Mesendoderm (in vitro differentiated cells): ENCODE measurements around the gene AHI1.

Experiments used
- DNase-seq: peaks from one replicate; pipeline ENCODE4 v3.0.0; 2013
- H2AK5ac ChIP-seq: 2 replicates; pipeline ENCODE4 v1.6.1; 2013; ENCODE audit warnings: low read length, inconsistent platforms
- H2BK120ac ChIP-seq: 2 replicates; pipeline ENCODE4 v1.6.1; 2013; ENCODE audit warnings: low read depth, mild to moderate bottlenecking, low read length, moderate library complexity, mixed read lengths
- H2BK15ac ChIP-seq: replicated peaks from 2 replicates; pipeline ENCODE4 v1.6.1; 2013; ENCODE audit warnings: low read depth, mild to moderate bottlenecking, moderate library complexity
- H2BK5ac ChIP-seq: 2 replicates; pipeline ENCODE4 v1.6.1; 2013; ENCODE audit warnings: low read length, inconsistent platforms
- H3K18ac ChIP-seq: 2 replicates; pipeline ENCODE4 v1.6.1; 2013; ENCODE audit warnings: mild to moderate bottlenecking, low read length, mixed read lengths
- H3K23ac ChIP-seq: one replicate; pipeline ENCODE4 v1.6.1; 2013; ENCODE audit warnings: low read length
- H3K27ac ChIP-seq: 2 replicates; pipeline ENCODE4 v1.5.1; 2013; ENCODE audit warnings: low read depth, mild to moderate bottlenecking, inconsistent platforms, low read length, moderate library complexity
- H3K27me3 ChIP-seq: 2 replicates; pipeline ENCODE4 v1.6.1; 2013; ENCODE audit warnings: low read length, control low read depth, mild to moderate bottlenecking, inconsistent platforms; ENCODE audit not compliant: insufficient read depth, poor library complexity
- H3K36me3 ChIP-seq: 2 replicates; pipeline ENCODE4 v1.6.1; 2013; ENCODE audit warnings: low read length, inconsistent platforms; ENCODE audit not compliant: control insufficient read depth, insufficient read depth
- H3K4ac ChIP-seq: one replicate; pipeline ENCODE4 v1.6.1; 2013; ENCODE audit warnings: low read depth, mild to moderate bottlenecking, low read length, moderate library complexity
- H3K4me1 ChIP-seq: 2 replicates; pipeline ENCODE4 v1.6.1; 2013; ENCODE audit warnings: low read depth, low read length, inconsistent platforms; ENCODE audit not compliant: control insufficient read depth
- H3K4me2 ChIP-seq: 2 replicates; pipeline ENCODE4 v1.6.1; 2013; ENCODE audit warnings: low read length
- H3K4me3 ChIP-seq: 2 replicates; pipeline ENCODE4 v1.5.1; 2013; ENCODE audit warnings: mild to moderate bottlenecking, low read length
- H3K56ac ChIP-seq: one replicate; pipeline ENCODE4 v1.6.1; 2013; ENCODE audit warnings: low read length
- H3K79me1 ChIP-seq: 2 replicates; pipeline ENCODE4 v1.6.1; 2013; ENCODE audit warnings: low read length, inconsistent platforms
- H3K79me2 ChIP-seq: 2 replicates; pipeline ENCODE4 v1.6.1; 2013; ENCODE audit warnings: mild to moderate bottlenecking, low read length; ENCODE audit not compliant: control insufficient read depth, insufficient read depth
- H3K9ac ChIP-seq: 2 replicates; pipeline ENCODE4 v1.6.1; 2013; ENCODE audit warnings: low read length, inconsistent platforms
- H4K5ac ChIP-seq: one replicate; pipeline ENCODE4 v1.6.1; 2013; ENCODE audit warnings: low read length
- H4K8ac ChIP-seq: one replicate; pipeline ENCODE4 v1.6.1; 2013; ENCODE audit warnings: low read depth, mild to moderate bottlenecking, control low read depth, low read length, moderate library complexity
- whole genome bisulfite sequencing: extraction: QIAGEN DNeasy Blood & Tissue Kit; methylation state at CpG from one replicate; pipeline ENCODE4 v1.1.7; 2013; ENCODE audit warnings: low lambda C conversion rate, missing lambda C conversion rate; ENCODE audit not compliant: insufficient coverage; ENCODE audit errors: extremely low coverage; 5-methylcytosine and 5-hydroxymethylcytosine counted together

AHI1 gene

DNA sequence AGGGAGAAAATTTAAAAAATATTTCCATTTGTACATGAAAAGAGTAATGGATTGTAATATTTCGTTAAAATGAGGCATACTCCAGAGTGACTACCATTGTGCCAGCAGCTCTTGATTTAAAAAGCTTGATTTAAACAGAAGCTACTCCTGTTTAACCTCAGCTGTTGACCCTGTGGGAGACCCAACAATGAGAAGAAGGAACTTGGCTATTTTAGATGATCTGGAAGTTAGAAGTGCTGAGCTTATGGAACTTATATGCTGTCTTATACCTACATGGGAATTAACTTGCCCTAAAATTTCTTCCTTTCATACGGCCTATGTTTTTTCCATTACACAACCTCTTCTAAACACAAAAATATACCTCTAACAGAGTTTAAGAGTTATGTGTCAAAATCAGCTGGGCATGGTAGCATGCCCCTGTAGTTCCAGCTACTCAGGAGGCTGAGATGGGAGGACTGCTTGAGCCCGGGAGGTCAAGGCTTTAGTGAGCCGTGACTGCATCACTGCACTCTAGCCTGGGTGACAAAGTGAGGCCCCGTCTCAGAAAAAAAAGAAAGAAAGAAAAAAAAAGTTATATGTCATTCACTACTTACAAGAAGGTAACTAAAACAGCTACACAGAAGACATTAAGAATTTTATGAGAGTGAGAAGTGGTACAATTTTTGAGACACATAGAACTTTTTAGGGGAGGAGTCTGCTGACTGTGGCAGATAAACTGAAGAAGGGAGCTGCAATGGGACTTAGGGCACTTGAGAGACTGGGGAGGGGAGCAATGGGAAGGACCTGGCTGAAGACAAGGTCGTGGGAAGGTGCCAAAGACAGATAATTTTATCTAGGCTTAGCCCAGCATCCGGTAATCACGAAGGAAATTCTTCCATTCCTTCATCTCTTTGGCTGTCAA is 176.6 kb downstream of the AHI1 start:
- no peak overlapping the region for H3K23ac ChIP-seq
- WGBS: no CpG with 5 or more reads among the region's 8 CpGs
- no peaks in the 10 kb centered on the region for H3K27me3 ChIP-seq
- H3K4ac ChIP-seq: no peak overlapping the region
- peak; percentile 77 for DNase-seq
- no peak overlapping the region for H4K8ac ChIP-seq
- no peak overlapping the region for H2BK15ac ChIP-seq
- H2AK5ac ChIP-seq: no peak overlapping the region
- peak overlapping the region; percentile 61 for H2BK5ac ChIP-seq
- no peak overlapping the region for H3K9ac ChIP-seq
- no peak overlapping the region for H3K4me3 ChIP-seq
- H3K79me1 ChIP-seq: no peaks in the 10 kb centered on the region
- H3K18ac ChIP-seq: peak overlapping the region; percentile 45
- H3K4me1 ChIP-seq: peaks cover 2% of the 10 kb centered on the region
- no peaks in the 10 kb centered on the region for H3K36me3 ChIP-seq
- H3K79me2 ChIP-seq: no peaks in the 10 kb centered on the region
- H3K4me2 ChIP-seq: no peak overlapping the region
- no peak overlapping the region for H4K5ac ChIP-seq
- peak overlapping the region; percentile 19 for H3K56ac ChIP-seq
- peak overlapping the region; percentile 28 for H2BK120ac ChIP-seq
- no peak overlapping the region for H3K27ac ChIP-seq

DNA sequence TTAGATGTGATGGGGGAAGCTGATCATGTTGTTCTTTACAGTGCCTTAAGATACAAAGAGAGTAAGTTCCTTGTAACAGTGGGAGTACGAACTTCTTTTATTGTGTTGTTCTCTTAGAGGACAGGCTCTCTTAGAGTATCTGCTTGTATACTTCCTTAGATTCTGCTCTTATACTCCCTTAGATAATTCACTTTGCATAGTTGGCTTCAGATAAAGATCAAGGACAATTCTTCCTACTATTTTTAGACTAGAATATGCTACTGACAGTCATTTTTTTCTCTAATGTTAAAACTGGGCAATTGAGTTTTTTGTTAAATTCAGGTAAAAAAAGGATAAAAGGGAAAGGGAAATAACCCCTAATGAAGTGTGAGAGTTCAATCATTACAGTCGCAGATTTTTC is 177.7 kb downstream of the AHI1 start:
- no peak overlapping the region for H4K5ac ChIP-seq
- H3K4me2 ChIP-seq: no peak overlapping the region
- peaks cover 2% of the 10 kb centered on the region for H3K4me1 ChIP-seq
- H3K27ac ChIP-seq: no peak overlapping the region
- no peak overlapping the region for H2BK120ac ChIP-seq
- H2AK5ac ChIP-seq: no peak overlapping the region
- H3K56ac ChIP-seq: no peak overlapping the region
- no peak overlapping the region for H2BK5ac ChIP-seq
- H2BK15ac ChIP-seq: no peak overlapping the region
- H3K23ac ChIP-seq: no peak overlapping the region
- no peaks in the 10 kb centered on the region for H3K79me1 ChIP-seq
- no peaks in the 10 kb centered on the region for H3K36me3 ChIP-seq
- H3K4me3 ChIP-seq: no peak overlapping the region
- no peak overlapping the region for H3K18ac ChIP-seq
- H3K27me3 ChIP-seq: no peaks in the 10 kb centered on the region
- no peak overlapping the region for H4K8ac ChIP-seq
- no CpG with 5 or more reads among the region's 2 CpGs for WGBS
- DNase-seq: no peak
- H3K79me2 ChIP-seq: no peaks in the 10 kb centered on the region
- no peak overlapping the region for H3K4ac ChIP-seq
- H3K9ac ChIP-seq: no peak overlapping the region

DNA sequence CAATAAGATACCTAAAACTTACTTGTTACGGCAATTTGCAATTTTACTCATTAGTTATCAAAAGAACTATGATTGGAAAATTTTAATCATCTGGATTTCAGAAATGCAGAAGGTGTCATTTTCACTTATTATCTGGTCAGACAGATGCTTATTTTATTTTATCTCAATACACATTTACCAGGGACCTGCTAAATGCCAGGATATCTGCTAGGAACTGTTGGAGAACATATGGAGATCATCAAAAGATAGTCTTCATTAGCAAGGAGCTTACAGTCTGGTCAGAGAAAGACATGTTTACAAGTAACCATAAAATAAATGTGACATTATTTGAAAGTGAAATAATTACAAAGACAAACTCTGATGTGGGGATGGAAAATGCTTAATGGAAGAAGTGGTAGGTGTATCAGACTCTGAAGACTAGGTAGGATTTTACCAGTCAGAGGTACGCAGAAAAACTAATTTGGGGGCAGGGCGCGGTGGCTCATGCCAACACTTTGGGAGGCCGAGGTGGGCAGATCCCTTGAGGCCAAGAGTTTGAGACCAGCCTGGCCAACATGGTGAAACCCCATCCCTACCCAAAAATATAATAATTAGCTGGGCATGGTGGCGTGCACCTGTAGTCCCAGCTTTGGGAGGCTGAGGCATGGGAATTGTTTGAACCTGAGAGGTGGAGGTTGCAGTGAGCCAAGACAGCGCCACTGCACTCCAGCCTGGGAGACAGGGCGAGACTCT is 178.6 kb downstream of the AHI1 start:
- Histone ChIP-seq H3K18ac (peak overlapping the region; percentile 76), H3K23ac (no peak overlapping the region), H2BK15ac (no peak overlapping the region), H2BK120ac (no peak overlapping the region), H3K79me2 (no peaks in the 10 kb centered on the region), H3K36me3 (no peaks in the 10 kb centered on the region), H2BK5ac (peak overlapping the region; percentile 77), H3K27ac (no peak overlapping the region), H3K56ac (no peak overlapping the region), H3K4me2 (no peak overlapping the region), H4K5ac (no peak overlapping the region), H2AK5ac (no peak overlapping the region), H4K8ac (no peak overlapping the region), H3K4me1 (peaks cover 2% of the 10 kb centered on the region), H3K27me3 (no peaks in the 10 kb centered on the region), H3K4ac (no peak overlapping the region), H3K4me3 (no peak overlapping the region), H3K79me1 (no peaks in the 10 kb centered on the region), H3K9ac (no peak overlapping the region)
- WGBS: no CpG with 5 or more reads among the region's 8 CpGs
- DNase-seq: peak; percentile 67

DNA sequence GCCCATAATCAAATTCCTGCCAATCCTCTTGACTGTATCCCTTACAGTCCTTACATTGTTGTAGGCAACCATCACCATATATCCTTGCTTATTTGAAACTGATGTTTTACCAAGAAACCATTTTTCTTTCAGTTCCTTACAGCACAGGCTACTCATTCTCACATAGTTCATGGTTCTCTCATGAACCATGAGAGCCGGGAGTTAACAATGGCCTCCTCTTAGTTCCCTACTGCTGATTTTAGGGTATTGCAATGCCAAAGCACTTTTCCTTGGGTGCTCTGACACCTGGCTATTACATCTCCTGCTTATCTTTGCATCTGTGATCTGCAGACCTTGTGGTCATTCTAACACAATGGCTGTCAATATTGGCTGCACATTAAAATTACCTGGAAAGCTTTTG is 183.0 kb downstream of the AHI1 start:
- no peak overlapping the region for H3K27ac ChIP-seq
- no peak overlapping the region for H3K18ac ChIP-seq
- no peak overlapping the region for H3K4me2 ChIP-seq
- no peak overlapping the region for H3K56ac ChIP-seq
- no peak overlapping the region for H3K23ac ChIP-seq
- no peak overlapping the region for H2BK120ac ChIP-seq
- no peak overlapping the region for H2AK5ac ChIP-seq
- H3K4me3 ChIP-seq: no peak overlapping the region
- no CpG with 5 or more reads among the region's 1 CpG for WGBS
- no peaks in the 10 kb centered on the region for H3K79me2 ChIP-seq
- H2BK5ac ChIP-seq: no peak overlapping the region
- H4K5ac ChIP-seq: no peak overlapping the region
- H3K9ac ChIP-seq: no peak overlapping the region
- H3K4ac ChIP-seq: no peak overlapping the region
- H4K8ac ChIP-seq: no peak overlapping the region
- no peaks in the 10 kb centered on the region for H3K36me3 ChIP-seq
- no peak for DNase-seq
- no peaks in the 10 kb centered on the region for H3K79me1 ChIP-seq
- no peaks in the 10 kb centered on the region for H3K4me1 ChIP-seq
- H2BK15ac ChIP-seq: no peak overlapping the region
- no peaks in the 10 kb centered on the region for H3K27me3 ChIP-seq

DNA sequence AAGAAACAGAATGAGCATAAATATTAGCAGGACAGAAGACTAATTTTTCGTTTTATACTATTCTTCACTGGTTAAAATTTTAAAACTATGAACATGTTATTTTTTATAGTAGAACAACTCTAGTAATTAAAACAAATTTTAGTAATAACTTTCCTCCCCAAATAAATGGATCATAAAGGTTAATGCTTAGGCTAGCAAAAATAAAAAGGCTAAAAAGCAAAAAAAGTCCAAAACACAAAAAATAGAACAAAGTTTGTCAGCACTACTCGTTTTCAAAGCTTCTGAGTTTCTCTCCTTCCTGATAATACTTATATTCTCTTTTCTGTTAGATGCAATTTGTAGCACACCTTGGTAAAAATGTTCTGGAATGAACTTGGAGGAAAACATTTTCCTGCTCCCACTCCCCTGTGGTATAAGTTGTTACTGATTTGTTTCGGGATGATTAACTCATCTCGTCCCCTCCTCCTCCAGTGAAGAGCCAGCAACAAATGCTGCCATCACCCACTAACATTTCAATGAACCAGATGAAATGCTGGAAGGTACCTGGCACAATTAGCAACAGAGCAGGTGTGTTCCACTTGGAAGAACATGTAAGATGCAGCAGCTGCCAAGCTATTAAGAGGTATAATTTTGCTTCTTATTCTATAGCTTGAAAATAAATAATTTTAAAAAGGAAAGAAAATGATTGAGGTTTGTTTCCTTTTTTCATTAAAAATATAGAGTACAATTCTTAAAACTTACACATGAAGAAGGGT is 185.9 kb downstream of the AHI1 start:
- Histone ChIP-seq H3K27me3 (no peaks in the 10 kb centered on the region), H3K9ac (no peak overlapping the region), H3K4ac (no peak overlapping the region), H3K4me2 (no peak overlapping the region), H3K4me3 (no peak overlapping the region), H3K79me2 (no peaks in the 10 kb centered on the region), H3K56ac (no peak overlapping the region), H3K36me3 (no peaks in the 10 kb centered on the region), H3K23ac (no peak overlapping the region), H3K27ac (no peak overlapping the region), H3K79me1 (no peaks in the 10 kb centered on the region), H4K8ac (no peak overlapping the region), H4K5ac (no peak overlapping the region), H2BK15ac (no peak overlapping the region), H2BK120ac (no peak overlapping the region), H3K4me1 (no peaks in the 10 kb centered on the region), H2AK5ac (no peak overlapping the region), H2BK5ac (no peak overlapping the region), H3K18ac (no peak overlapping the region)
- no peak for DNase-seq
- no CpG with 5 or more reads among the region's 4 CpGs for WGBS
